Skeletal muscle tissue (tissue), 4 donors: Measurements from ENCODE around the gene SMIM41. TPM values are rescaled to one million over a fixed set of nuclear protein-coding genes. Genes with fewer than 3 reads are reported as not detected.

ENCODE experiments used
- H3K27ac ChIP-seq: one replicate; pipeline ENCODE4 v1.7.0; 2013; ENCODE audit warnings: mild to moderate bottlenecking, low read depth, low read length, inconsistent platforms
- H3K27me3 ChIP-seq, 3 donors: one replicate each; pipeline ENCODE4 v1.7.0; 2013; ENCODE audit warnings: low read length in 3 of 3; ENCODE audit not compliant: control insufficient read depth in 3 of 3, insufficient read depth in 3 of 3
- H3K36me3 ChIP-seq, 3 donors: one replicate each; pipeline ENCODE4 v1.7.0; 2013; ENCODE audit warnings: low read length in 3 of 3; ENCODE audit not compliant: control insufficient read depth in 3 of 3, insufficient read depth in 3 of 3
- H3K4me1 ChIP-seq, 3 donors: one replicate each; pipeline ENCODE4 v1.7.0; 2013; ENCODE audit warnings: low read length in 3 of 3, mild to moderate bottlenecking in 3 of 3; ENCODE audit not compliant: control insufficient read depth in 3 of 3, insufficient read depth in 3 of 3
- H3K4me3 ChIP-seq, 3 donors: one replicate each; pipeline ENCODE4 v1.7.0; 2013; ENCODE audit warnings: low read length in 3 of 3
- H3K9ac ChIP-seq, 3 donors: one replicate each; pipeline ENCODE4 v1.7.0; 2013; ENCODE audit warnings: low read length in 3 of 3, mild to moderate bottlenecking in 3 of 3, moderate library complexity in 2 of 3, low read depth in 1 of 3
- H3K9me3 ChIP-seq, 3 donors: one replicate each; pipeline ENCODE4 v1.7.0; 2013; ENCODE audit warnings: low read length in 3 of 3; ENCODE audit not compliant: control insufficient read depth in 3 of 3
- total RNA-seq: library from RNA; depleted of rRNA; stranded (reverse); fragments of >200 nt; gene quantifications from one replicate; pipeline ENCODE4 v1.2.3, GENCODE V29; 2014
- donor health status: Osteomylitis.

Gene SMIM41
- total RNA-seq, 1 donor from 2014 or later: not detected

- Histone ChIP-seq H3K4me1 (peaks cover 23 to 36% (median 25%) of the 10 kb centered on the region in 3 donors), H3K36me3 (peaks cover 41 to 58% (median 47%) of the 10 kb centered on the region in 3 donors)
Measured at GRCh38 chr12:52076811-52077210, 2.7 kb upstream of the SMIM41 start.

GRCh38 chr12:52078276-52078675 is 1.2 kb upstream of the SMIM41 start:
- peaks cover 36 to 50% (median 40%) of the 10 kb centered on the region in 3 donors for H3K4me1 ChIP-seq
- H3K27ac ChIP-seq: no peak overlapping the region
- no peak overlapping the region for H3K4me3 ChIP-seq
- H3K36me3 ChIP-seq: peaks cover 36 to 49% (median 40%) of the 10 kb centered on the region in 3 donors
- no peaks in the 10 kb centered on the region for H3K9me3 ChIP-seq
- H3K27me3 ChIP-seq: no peaks in the 10 kb centered on the region
- no peak overlapping the region for H3K9ac ChIP-seq

More at GRCh38 chr12:52076811-52077210, 2.7 kb upstream of the SMIM41 start:
- Histone ChIP-seq H3K9me3 (no peaks in the 10 kb centered on the region), H3K9ac (no peak overlapping the region), H3K4me3 (no peak overlapping the region), H3K27ac (no peak overlapping the region), H3K27me3 (no peaks in the 10 kb centered on the region)

- Histone ChIP-seq H3K36me3 (peaks cover 18 to 27% (median 21%) of the 10 kb centered on the region in 3 donors), H3K9ac (peak overlapping the region; percentile 61 to 73 (median 67)), H3K27ac (peak overlapping the region; percentile 82), H3K9me3 (no peaks in the 10 kb centered on the region), H3K27me3 (peaks cover 0 to 3% (median 0%) of the 10 kb centered on the region in 3 donors), H3K4me3 (no peak overlapping the region), H3K4me1 (peaks cover 40 to 55% (median 48%) of the 10 kb centered on the region in 3 donors)
Measured at GRCh38 chr12:52080403-52081251, 1.1 kb downstream of the SMIM41 start.

GRCh38 chr12:52081263-52081733 is 1.8 kb downstream of the SMIM41 start:
- Histone ChIP-seq H3K9ac (peak overlapping the region; percentile 61 to 73 (median 67)), H3K36me3 (peaks cover 17 to 23% (median 18%) of the 10 kb centered on the region in 3 donors), H3K27ac (peak overlapping the region; percentile 82), H3K27me3 (peaks cover 0 to 3% (median 0%) of the 10 kb centered on the region in 3 donors), H3K4me1 (peaks cover 47 to 62% (median 55%) of the 10 kb centered on the region in 3 donors), H3K4me3 (peak overlapping the region in 1 of 3 donors; percentile 23), H3K9me3 (no peaks in the 10 kb centered on the region)

GRCh38 chr12:52082026-52082668 is 2.6 kb downstream of the SMIM41 start:
- Histone ChIP-seq H3K9ac (peak overlapping the region; percentile 61 to 73 (median 67)), H3K4me3 (peak overlapping the region; percentile 22 to 43 (median 23)), H3K9me3 (no peaks in the 10 kb centered on the region), H3K27me3 (peaks cover 0 to 3% (median 0%) of the 10 kb centered on the region in 3 donors), H3K27ac (peak overlapping the region; percentile 82), H3K36me3 (peaks cover 8 to 15% (median 10%) of the 10 kb centered on the region in 3 donors), H3K4me1 (peaks cover 56 to 70% (median 63%) of the 10 kb centered on the region in 3 donors)

- H3K9me3 ChIP-seq: no peaks in the 10 kb centered on the region
- H3K9ac ChIP-seq: peak overlapping the region; percentile 38 to 73 (median 38)
- peaks cover 0 to 3% (median 0%) of the 10 kb centered on the region in 3 donors for H3K27me3 ChIP-seq
- peak overlapping the region; percentile 82 for H3K27ac ChIP-seq
- peaks cover 60 to 75% (median 68%) of the 10 kb centered on the region in 3 donors for H3K4me1 ChIP-seq
- no peak overlapping the region for H3K4me3 ChIP-seq
- H3K36me3 ChIP-seq: peaks cover 6 to 11% (median 8%) of the 10 kb centered on the region in 3 donors
Measured at GRCh38 chr12:52082669-52082987, 3.1 kb downstream of the SMIM41 start.

GRCh38 chr12:52082988-52083637 is 3.6 kb downstream of the SMIM41 start:
- Histone ChIP-seq H3K27ac (peak overlapping the region; percentile 82), H3K4me3 (no peak overlapping the region), H3K9ac (peak overlapping the region; percentile 38 to 73 (median 38)), H3K27me3 (peaks cover 0 to 3% (median 0%) of the 10 kb centered on the region in 3 donors), H3K4me1 (peaks cover 65 to 80% (median 73%) of the 10 kb centered on the region in 3 donors), H3K36me3 (peaks cover 1 to 7% (median 3%) of the 10 kb centered on the region in 3 donors), H3K9me3 (no peaks in the 10 kb centered on the region)

- H3K27ac ChIP-seq: no peak overlapping the region
- H3K36me3 ChIP-seq: peaks cover 0 to 2% (median 0%) of the 10 kb centered on the region in 3 donors
- H3K9ac ChIP-seq: peak overlapping the region in 1 of 3 donors; percentile 73
- peaks cover 0 to 6% (median 0%) of the 10 kb centered on the region in 3 donors for H3K27me3 ChIP-seq
- peaks cover 70 to 83% (median 78%) of the 10 kb centered on the region in 3 donors for H3K4me1 ChIP-seq
- H3K9me3 ChIP-seq: no peaks in the 10 kb centered on the region
- no peak overlapping the region for H3K4me3 ChIP-seq
Measured at GRCh38 chr12:52083638-52083996, 4.1 kb downstream of the SMIM41 start.

GRCh38 chr12:52084491-52085231 is 5.2 kb downstream of the SMIM41 start:
- no peaks in the 10 kb centered on the region for H3K9me3 ChIP-seq
- H3K9ac ChIP-seq: peak overlapping the region in 2 of 3 donors; percentile 45 to 78
- H3K36me3 ChIP-seq: no peaks in the 10 kb centered on the region
- no peak overlapping the region for H3K4me3 ChIP-seq
- peaks cover 0 to 7% (median 0%) of the 10 kb centered on the region in 3 donors for H3K27me3 ChIP-seq
- H3K4me1 ChIP-seq: peaks cover 74 to 84% (median 84%) of the 10 kb centered on the region in 3 donors
- no peak overlapping the region for H3K27ac ChIP-seq
